Mucosa of stomach (tissue), 1 donor: Measurements from ENCODE around the gene IRF3.

Experiments used
- H3K27me3 ChIP-seq: one replicate; pipeline ENCODE4 v1.7.0; 2013; ENCODE audit warnings: mild to moderate bottlenecking, low read length; ENCODE audit not compliant: control insufficient read depth, insufficient read depth
- H3K36me3 ChIP-seq: one replicate; pipeline ENCODE4 v1.7.0; 2013; ENCODE audit warnings: low read length; ENCODE audit not compliant: control insufficient read depth, insufficient read depth
- H3K4me1 ChIP-seq: one replicate; pipeline ENCODE4 v1.7.0; 2013; ENCODE audit warnings: mild to moderate bottlenecking, low read length; ENCODE audit not compliant: control insufficient read depth, insufficient read depth
- H3K4me3 ChIP-seq: one replicate; pipeline ENCODE4 v1.7.0; 2013; ENCODE audit warnings: low read length
- H3K9ac ChIP-seq: one replicate; pipeline ENCODE4 v1.7.0; 2013; ENCODE audit warnings: mild to moderate bottlenecking, low read length, moderate library complexity
- H3K9me3 ChIP-seq: one replicate; pipeline ENCODE4 v1.7.0; 2013; ENCODE audit warnings: mild to moderate bottlenecking, low read length, moderate library complexity; ENCODE audit not compliant: control insufficient read depth
- donor health status: Pancreatic carcinoma.

IRF3 gene

DNA sequence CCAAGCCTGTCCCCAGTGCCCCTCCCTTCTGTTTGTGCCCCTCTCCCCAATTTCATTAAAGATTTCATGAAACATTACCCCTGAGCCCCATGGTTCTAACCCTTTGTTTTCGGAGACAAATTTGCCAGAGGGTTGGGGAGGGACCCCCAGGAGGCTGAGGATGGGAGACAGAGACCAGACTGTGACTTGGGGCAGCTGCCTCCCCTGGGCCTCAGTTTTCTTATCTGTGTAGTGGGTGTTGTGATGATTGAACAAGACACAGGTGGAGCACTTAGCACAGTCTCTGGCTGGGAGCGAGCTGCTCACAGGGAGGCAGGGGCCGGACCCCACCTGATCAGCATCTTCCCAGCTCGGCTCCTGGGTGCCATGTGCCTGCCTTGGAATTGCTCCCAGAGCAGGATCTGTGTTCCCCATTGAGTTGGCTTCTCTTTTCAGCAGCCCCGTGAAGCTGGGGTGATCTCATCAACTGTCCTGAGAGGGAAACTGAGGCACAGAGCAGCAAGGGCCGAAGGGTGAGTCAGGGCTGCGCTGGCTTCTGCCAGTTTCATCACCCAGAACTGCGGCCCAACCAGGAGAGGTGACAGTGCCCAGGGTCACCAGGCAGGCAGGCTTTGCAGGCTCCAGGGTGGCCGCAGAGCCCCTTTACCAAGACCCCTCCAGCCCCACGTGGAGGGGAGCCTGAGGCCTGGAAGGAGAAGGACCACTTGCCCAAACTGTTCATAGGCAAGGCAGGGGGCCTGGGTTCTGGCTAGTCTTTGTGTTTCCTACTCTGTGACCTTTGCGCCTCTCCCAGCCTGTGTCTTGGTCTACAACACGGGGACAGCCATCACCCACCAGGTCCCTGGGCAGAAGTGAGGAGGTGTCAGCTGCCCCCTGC is 6.9 kb downstream of the IRF3 start:
- peaks cover 32% of the 10 kb centered on the region for H3K36me3 ChIP-seq
- H3K9me3 ChIP-seq, result no peaks in the 10 kb centered on the region
- H3K4me1 ChIP-seq, result no peaks in the 10 kb centered on the region
- no peaks in the 10 kb centered on the region for H3K27me3 ChIP-seq
- H3K4me3 ChIP-seq, result no peak overlapping the region
- H3K9ac ChIP-seq, result no peak overlapping the region

DNA sequence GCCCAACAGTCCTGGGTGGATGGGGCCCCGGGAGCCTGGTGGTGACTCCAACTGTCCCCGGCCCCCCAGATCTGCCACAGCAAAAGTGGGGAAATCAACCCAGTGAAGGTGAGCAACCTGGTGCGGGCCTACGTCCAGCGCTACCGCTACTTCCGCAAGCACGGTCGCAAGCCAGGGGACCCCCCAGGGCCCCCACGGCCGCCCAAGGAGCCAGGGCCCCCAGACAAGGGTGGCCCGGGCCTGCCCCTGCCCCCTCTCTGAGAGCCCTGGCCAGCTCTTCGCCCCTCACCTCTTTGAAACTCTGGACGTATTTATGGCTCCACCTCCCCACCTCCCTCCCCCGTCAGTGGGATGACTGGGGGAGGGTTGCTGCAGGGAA is 7.5 kb downstream of the IRF3 start:
- H3K9me3 ChIP-seq, result no peaks in the 10 kb centered on the region
- H3K36me3 ChIP-seq, result peaks cover 32% of the 10 kb centered on the region
- no peak overlapping the region for H3K4me3 ChIP-seq

DNA sequence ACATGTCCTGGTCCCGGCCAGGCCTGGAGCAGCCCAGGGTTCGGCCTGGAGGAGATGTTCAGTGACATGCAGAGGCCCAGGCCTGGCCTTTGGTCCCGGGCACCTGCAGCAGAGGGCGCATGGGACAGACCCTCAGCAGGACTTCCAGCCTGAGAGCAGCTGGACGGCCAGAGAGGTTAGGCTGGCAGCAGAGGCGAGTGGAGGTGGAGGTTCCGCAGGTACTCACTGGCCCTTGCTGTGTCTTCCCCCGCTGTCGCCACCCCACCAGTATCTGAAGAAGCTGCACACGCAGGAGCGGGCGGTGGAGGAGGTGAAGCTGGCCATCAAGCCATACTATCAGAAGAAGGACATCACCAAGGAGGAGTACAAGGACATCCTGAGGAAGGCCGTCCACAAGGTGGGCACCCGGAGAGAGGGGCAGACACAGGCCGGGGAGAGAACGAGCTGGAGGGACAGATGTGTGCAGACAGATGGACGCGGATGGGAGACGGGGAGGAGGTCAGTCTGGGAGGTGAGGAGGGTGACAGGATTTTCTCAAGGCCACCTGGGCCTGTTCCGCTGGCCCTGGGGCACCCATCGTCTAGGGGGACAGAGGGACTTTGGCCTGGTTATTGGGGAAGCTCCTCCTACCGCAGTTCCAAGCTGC is 8.0 kb downstream of the IRF3 start:
- Histone ChIP-seq H3K4me3 (no peak overlapping the region), H3K4me1 (no peaks in the 10 kb centered on the region), H3K9me3 (no peaks in the 10 kb centered on the region), H3K9ac (no peak overlapping the region), H3K36me3 (peaks cover 32% of the 10 kb centered on the region), H3K27me3 (no peaks in the 10 kb centered on the region)

More for the DNA sequence above, 7.5 kb downstream of the IRF3 start:
- H3K27me3 ChIP-seq, result no peaks in the 10 kb centered on the region
- H3K4me1 ChIP-seq, result no peaks in the 10 kb centered on the region
- no peak overlapping the region for H3K9ac ChIP-seq

DNA sequence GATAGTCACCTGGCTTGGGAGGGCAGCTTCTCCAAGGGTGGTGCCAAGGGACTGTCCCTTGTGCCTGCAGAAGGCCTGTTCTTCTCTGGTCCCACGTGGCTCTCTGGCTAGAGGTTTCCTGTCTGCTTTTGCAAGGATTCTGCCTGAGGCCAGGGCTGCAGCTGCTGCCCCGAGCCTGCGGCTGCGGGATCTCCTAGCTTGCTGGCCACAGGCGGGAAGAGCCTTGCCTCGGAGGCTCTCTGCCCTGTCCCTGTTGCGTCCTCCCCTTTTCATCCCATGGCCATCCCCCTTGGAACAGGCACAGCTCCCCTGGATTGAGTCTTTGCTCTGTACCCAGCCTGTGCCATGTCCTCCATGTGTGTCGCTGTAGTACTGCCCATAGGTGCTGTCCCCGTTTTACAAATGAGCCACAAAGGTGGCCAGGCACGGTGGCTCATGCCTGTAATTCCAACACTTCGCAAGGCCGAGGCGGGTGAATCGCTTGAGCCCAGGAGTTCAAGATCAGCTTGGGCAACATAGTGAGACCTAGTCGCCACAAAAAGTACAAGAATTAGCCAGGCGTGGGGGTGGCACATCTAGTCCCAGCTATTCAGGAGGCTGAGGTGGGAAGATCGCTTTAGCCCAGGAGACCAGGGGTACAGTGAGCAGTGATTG is 9.1 kb downstream of the IRF3 start:
- Histone ChIP-seq H3K36me3 (peaks cover 28% of the 10 kb centered on the region), H3K4me3 (no peak overlapping the region), H3K27me3 (no peaks in the 10 kb centered on the region), H3K9me3 (no peaks in the 10 kb centered on the region), H3K4me1 (no peaks in the 10 kb centered on the region), H3K9ac (no peak overlapping the region)

DNA sequence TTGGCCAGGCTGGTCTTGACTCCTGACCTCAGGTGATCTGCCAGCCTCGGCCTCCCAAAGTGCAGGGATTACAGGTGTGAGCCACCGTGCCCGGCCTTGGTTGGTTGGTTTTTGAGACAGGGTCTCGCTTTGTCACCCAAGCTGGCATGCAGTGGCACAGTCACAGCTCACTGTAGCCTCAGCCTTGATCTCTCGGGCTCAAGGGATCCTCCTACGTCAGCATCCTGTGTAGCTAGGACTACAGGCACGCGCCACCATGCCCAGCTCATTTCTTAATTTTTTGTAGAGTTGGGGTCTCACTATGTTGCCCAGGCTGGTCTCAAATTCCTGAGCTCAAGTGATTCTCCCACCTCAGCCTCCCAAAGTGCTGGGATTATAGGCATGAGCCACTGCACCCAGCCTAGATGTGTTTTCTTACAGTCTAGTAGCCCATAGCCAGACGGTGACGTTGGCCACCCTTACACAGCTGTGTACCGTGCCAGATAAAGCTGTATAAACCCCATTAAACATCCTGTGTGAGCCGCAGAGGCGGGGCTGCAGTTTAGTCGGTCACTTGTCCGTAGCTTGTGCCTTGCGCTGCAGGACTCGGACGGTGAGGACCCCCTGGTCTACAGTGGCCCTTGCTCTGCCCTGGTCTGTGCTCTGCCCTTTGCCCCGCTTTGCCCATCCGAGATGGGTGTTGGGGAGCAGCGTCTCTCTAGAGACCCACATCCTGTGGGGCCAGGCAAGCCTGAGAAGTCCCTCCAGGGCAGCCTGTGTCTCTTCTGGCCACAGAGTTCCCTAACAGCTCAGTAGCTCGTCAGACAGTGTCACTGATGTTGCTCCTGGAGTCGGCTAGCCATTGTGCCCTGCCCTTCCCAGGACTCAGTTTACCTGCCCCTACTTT is 9.8 kb downstream of the IRF3 start:
- no peak overlapping the region for H3K9ac ChIP-seq
- peaks cover 28% of the 10 kb centered on the region for H3K36me3 ChIP-seq

DNA sequence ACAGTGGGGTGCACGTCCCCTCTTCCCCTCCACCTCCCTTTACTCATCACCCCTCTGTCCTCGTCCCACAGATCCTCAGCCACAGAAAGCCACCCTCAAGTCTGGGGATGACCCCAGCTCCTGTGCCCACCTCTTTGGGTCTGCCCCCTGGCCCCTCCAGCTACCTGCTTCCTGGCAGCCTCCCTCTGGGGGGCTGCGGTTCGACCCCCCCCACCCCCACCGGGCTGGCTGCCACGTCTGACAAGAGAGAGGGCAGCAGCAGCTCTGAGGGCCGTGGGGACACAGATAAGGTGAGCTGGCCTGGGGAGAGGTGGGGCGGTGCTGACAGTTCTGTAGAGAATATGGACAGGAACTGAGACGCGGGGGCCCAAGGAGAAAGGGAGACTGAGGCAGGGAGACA is 11.1 kb downstream of the IRF3 start:
- Histone ChIP-seq H3K27me3 (no peaks in the 10 kb centered on the region), H3K36me3 (peaks cover 25% of the 10 kb centered on the region), H3K9ac (no peak overlapping the region), H3K4me1 (no peaks in the 10 kb centered on the region), H3K9me3 (no peaks in the 10 kb centered on the region), H3K4me3 (no peak overlapping the region)

More for the DNA sequence above, 9.8 kb downstream of the IRF3 start:
- no peak overlapping the region for H3K4me3 ChIP-seq
- H3K27me3 ChIP-seq, result no peaks in the 10 kb centered on the region
- no peaks in the 10 kb centered on the region for H3K4me1 ChIP-seq
- H3K9me3 ChIP-seq, result no peaks in the 10 kb centered on the region

DNA sequence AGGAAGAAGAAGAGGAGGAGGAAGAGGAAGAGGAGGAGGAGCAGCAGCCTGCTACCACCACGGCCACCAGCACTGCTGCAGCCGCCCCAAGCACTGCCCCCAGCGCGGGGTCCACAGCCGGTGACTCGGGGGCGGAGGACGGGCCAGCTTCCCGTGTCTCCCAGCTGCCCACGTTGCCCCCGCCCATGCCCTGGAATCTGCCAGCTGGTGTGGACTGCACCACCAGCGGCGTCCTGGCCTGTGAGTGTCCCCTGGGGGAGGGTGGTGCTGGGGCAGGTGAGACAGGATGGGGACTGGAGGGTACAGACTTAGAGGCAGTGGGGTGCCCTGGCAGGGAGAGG is 12.2 kb downstream of the IRF3 start:
- no peaks in the 10 kb centered on the region for H3K9me3 ChIP-seq

DNA sequence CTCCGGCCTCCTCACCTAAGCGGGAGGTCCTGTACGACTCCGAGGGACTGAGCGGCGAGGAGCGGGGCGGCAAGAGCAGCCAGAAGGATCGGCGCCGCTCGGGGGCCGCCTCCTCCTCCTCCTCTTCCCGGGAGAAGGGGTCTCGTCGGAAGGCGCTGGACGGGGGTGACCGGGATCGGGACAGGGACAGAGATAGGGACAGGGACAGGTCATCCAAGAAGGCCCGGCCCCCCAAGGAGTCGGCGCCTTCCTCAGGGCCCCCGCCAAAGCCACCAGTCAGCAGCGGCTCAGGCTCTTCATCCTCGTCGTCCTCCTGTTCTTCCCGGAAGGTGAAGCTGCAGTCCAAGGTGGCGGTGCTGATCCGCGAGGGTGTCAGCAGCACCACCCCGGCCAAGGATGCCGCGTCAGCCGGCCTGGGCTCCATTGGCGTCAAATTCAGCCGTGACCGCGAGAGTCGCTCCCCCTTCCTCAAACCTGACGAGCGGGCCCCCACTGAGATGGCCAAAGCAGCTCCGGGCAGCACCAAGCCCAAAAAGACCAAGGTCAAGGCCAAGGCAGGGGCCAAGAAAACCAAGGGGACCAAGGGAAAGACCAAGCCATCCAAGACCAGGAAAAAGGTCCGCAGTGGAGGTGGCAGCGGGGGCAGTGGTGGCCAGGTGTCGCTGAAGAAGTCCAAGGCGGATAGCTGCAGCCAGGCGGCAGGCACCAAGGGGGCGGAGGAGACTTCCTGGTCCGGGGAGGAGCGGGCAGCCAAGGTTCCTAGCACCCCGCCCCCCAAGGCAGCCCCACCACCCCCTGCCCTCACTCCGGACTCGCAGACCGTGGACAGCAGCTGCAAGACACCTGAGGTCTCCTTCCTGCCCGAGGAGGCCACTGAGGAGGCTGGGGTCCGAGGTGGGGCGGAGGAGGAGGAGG is 12.8 kb downstream of the IRF3 start:
- Histone ChIP-seq H3K4me1 (no peaks in the 10 kb centered on the region), H3K9ac (no peak overlapping the region), H3K4me3 (no peak overlapping the region), H3K36me3 (peaks cover 11% of the 10 kb centered on the region), H3K9me3 (no peaks in the 10 kb centered on the region), H3K27me3 (no peaks in the 10 kb centered on the region)

More for the DNA sequence above, 12.2 kb downstream of the IRF3 start:
- no peak overlapping the region for H3K4me3 ChIP-seq
- H3K36me3 ChIP-seq, result peaks cover 14% of the 10 kb centered on the region
- H3K4me1 ChIP-seq, result no peaks in the 10 kb centered on the region
- H3K9ac ChIP-seq, result no peak overlapping the region
- no peaks in the 10 kb centered on the region for H3K27me3 ChIP-seq

DNA sequence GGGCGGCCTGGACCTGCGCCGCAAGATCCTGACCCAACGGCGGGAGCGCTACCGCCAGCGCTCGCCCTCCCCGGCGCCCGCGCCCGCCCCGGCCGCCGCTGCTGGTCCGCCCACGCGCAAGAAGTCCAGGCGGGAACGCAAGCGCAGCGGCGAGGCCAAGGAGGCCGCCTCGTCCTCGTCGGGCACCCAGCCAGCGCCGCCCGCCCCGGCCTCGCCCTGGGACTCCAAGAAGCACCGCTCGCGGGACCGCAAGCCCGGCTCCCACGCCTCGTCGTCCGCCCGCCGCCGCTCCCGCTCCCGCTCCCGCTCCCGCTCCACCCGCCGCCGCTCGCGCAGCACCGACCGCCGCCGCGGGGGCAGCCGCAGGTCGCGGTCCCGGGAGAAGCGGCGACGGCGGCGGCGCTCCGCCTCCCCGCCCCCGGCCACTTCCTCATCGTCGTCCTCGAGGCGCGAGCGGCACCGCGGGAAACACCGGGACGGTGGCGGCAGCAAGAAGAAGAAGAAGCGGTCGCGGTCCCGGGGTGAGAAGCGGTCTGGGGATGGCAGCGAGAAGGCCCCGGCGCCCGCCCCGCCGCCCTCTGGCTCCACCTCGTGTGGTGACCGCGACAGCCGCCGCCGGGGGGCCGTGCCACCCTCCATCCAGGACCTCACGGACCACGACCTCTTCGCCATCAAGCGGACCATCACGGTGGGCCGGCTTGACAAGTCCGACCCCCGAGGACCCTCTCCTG is 13.7 kb downstream of the IRF3 start:
- Histone ChIP-seq H3K27me3 (no peaks in the 10 kb centered on the region), H3K36me3 (peaks cover 11% of the 10 kb centered on the region)

DNA sequence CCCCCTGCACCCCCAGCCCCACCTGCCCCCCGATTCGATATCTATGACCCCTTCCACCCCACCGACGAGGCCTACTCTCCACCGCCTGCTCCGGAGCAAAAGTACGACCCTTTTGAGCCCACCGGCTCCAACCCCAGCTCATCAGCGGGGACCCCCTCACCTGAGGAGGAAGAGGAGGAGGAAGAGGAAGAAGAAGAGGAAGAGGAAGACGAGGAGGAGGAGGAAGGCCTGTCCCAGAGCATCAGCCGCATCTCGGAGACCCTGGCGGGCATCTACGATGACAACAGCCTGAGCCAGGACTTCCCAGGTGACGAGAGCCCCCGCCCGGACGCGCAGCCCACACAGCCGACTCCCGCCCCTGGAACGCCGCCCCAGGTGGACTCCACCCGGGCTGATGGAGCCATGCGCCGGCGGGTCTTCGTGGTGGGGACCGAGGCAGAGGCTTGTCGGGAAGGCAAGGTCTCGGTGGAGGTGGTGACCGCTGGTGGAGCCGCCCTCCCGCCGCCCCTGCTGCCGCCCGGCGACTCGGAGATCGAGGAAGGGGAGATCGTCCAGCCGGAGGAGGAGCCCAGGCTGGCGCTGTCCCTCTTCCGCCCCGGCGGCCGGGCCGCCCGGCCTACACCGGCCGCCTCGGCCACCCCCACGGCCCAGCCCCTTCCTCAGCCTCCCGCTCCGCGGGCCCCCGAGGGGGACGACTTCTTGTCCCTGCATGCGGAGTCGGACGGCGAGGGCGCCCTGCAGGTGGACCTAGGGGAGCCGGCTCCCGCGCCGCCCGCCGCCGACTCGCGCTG is 14.4 kb downstream of the IRF3 start:
- H3K9me3 ChIP-seq, result no peaks in the 10 kb centered on the region
- H3K4me3 ChIP-seq, result no peak overlapping the region
- H3K4me1 ChIP-seq, result no peaks in the 10 kb centered on the region
- H3K9ac ChIP-seq, result no peak overlapping the region
- peaks cover 7% of the 10 kb centered on the region for H3K36me3 ChIP-seq
- no peaks in the 10 kb centered on the region for H3K27me3 ChIP-seq

More for the DNA sequence above, 13.7 kb downstream of the IRF3 start:
- Histone ChIP-seq H3K4me1 (no peaks in the 10 kb centered on the region), H3K9me3 (no peaks in the 10 kb centered on the region), H3K9ac (no peak overlapping the region), H3K4me3 (no peak overlapping the region)
